DMS 273 (cell line): ENCODE measurements around the gene NRF1.

Source experiments
- DNase-seq: peaks from one replicate; lab custom pipeline; 2025; ENCODE audit not compliant: unreplicated experiment; lab: John Stamatoyannopoulos, UW

The NRF1 gene

DNA sequence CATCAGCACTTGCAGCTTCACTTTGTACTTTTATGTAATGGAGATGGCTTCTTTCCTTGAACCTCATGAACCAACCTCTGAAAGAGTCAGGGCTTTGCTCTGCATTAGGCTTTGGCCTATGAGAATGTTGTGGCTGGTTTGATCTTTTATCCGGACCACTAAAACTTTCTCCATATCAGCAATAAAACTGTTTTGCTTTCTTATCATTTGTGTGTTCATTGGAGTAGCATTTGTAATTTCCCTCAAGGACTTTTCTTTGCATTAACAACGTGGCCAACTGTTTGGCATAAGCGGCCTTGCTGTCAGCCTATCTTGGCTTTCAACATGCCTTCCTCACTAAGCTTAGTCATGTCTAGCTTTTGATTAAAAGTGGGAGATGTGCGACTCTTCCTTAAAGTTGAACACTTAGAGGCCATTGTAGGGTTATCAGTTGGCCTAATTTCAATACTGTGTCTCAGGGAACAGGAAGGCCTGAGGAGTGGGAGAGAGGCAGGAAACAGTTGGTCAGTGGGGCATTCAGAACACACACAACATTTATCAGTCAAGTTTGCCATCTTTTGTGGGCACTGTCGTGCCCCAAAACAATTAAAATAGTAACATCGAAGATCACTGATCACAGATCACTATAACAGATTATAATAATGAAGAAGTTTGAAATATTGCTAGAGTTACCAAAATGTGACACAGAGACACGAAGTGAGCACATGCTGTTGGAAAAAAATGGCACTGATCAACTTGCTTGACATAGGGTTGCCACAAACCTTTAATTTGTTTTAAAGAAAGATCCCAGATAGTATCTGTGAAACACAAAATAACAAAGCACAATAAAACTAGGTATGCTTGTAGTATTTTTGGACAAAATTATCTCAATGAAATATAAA, 64.7 kb downstream of the NRF1 start:
- DNase-seq = no peak

DNA sequence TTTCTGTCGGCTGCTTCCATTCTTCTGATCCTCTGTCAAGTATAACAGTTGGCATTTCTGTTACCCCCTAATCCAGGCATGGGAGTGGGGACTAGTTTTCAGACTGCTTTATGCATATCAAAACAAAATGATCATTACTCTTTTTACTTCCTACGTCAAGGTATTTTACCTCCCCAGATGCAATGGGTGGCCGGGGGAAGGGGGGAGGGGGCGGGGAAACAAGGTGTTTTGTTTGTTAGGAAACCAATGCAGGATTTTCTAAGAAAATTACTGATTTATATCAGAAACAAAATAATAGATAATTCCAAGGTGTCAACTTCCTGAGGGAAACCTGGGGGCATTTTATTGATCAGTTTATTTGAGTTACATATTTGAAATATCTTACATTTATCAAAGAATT, 66.3 kb downstream of the NRF1 start:
- DNase-seq = no peak

DNA sequence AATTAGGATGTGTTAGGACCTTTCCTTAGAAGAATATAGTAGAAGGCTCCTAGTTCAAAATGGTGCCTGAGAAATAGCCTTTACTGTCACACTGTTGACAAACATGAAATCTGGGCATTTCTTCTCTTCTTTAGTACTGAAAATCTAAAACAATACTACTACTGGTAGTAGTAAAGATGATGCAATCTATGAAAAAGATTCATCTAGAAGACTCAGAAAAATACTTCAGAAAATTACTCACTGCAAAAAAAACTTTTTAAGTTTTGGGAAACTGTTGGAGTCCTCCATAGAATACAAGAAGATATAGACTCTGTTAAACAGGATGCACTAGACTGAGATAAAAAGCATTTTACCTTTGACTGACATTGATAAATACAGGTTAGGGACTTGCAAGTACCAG, 67.1 kb downstream of the NRF1 start:
- DNase-seq = no peak

DNA sequence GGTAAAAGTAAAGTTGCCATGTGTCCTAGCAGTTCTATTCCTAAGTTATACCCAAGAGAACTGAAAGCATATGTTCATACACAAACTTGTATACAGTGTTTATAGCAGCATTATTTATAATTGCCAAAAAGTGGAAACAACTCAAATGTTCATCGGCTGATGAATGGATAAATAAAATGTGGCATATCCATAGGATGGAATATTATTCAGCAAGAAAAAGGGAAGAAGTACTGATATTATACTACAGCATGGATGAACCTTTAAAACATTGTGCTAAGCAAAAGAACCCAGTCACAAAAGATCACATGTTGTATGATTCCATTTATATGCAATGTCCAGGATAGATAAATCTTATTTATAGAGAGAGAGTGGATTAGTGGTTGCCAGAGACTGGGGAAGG, 68.9 kb downstream of the NRF1 start:
- no peak for DNase-seq

DNA sequence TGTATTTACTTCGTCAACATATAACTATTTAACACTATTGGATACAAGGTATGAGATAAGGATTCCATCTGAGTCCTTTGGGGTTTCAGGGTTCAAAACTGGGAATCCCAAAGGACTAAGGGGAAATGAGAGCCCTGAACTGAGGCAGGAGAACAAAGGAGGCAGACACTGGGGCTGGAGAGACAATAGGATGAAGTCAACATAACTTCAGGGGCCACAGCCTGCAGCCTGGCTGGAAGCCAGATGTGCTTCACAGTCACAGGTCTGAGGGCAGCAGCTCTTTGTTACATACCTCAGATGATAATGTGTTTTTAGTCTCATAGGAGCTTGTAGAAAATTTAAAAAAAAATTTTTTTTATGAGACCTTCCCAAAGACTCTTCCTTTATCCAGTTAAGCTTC, 73.3 kb downstream of the NRF1 start:
- DNase-seq = no peak

DNA sequence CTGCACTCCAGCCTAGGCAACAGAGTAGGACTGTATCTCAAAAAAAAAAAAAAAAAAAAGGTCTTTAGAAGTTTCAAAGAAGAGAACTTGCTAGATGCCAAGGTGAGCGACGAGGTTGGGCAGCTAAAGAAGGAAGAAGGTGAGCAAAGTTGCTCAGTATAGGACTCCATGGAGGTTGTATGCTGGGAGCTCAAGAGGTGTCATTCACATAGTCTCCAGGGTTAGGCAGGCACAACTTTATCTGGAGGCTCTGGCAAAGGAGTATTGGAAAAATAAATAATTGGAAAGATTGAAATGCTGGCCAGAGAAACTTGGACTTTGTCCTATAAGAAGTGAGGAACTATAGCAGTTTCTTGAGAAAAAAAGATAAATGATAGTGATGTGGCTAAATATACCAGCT, 74.5 kb downstream of the NRF1 start:
- DNase-seq = no peak

DNA sequence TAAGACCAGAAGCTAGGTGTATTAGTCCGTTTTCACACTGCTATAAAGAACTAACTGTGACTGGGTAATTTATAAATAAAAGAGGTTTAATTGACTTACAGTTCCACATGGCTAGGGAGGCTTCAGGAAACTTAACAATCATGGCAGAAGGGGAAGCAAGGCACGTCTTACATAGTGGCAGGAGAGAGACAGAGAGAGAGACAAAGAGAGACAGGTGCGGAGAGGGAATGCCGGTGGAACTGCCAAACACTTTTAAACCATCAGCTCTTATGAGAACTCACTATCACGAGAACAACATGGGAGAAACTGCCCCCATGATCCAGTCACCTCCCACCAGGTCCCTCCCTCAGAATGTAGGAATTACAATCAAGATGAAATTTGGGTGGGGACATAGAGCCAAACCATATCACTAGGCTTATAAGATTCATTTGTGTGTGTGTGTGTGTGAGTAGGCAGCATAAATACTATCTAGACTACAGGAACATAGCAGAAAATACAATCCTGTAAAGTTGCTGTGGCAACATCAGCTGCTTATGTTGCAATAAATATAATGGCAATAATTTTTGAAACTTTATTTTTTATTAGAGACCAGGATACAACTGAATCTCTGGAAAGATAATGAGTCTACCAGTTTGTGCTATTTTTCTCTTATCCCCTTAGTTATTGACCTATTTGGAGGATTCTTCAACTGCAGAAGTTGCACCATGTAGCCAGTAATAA, 77.1 kb downstream of the NRF1 start:
- DNase-seq = no peak

DNA sequence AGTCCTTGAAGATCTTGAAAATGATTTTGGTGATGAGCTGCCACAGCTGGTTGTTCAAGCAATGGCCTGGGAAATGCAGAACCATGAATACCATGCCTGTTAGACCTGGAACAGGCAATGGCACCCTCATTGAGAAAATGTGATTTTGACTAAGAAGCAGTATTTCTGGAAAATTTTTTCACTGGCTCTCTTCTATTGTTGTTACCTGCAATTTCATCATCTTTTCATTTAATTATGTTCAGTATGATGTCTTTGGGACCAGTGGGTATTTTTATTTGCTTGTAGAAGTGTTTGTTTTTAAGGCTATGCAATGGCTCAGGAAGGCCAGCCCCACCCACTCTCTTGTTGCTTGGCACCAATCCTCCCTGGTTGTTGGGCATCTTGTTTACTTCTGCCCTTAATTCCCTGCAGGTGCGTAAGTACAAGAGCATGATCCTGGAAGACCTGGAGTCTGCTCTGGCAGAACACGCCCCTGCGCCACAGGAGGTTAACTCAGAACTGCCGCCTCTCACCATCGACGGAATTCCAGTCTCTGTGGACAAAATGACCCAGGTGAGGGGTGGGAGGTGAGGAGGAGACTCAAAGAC, 78.6 kb downstream of the NRF1 start:
- DNase-seq = no peak

DNA sequence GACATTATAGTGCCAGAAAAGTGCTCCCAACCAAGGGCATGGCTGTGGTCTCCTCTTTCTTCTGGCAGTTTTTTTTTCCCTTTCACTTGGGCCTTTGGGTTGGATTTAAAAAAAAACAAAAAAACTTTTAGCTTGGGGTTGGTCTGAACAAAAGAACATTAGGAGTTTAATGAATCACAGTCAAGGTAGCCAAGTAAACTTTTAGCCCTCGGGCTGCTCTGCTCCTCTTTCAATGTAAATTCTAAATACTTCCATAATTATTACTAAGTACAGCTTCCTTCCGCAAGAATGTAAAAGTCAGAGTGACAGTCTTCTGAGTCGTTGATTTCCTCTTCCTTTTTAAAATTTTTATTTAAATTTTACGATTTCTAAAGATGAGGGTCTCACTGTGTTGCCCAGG, 79.2 kb downstream of the NRF1 start:
- DNase-seq = no peak

DNA sequence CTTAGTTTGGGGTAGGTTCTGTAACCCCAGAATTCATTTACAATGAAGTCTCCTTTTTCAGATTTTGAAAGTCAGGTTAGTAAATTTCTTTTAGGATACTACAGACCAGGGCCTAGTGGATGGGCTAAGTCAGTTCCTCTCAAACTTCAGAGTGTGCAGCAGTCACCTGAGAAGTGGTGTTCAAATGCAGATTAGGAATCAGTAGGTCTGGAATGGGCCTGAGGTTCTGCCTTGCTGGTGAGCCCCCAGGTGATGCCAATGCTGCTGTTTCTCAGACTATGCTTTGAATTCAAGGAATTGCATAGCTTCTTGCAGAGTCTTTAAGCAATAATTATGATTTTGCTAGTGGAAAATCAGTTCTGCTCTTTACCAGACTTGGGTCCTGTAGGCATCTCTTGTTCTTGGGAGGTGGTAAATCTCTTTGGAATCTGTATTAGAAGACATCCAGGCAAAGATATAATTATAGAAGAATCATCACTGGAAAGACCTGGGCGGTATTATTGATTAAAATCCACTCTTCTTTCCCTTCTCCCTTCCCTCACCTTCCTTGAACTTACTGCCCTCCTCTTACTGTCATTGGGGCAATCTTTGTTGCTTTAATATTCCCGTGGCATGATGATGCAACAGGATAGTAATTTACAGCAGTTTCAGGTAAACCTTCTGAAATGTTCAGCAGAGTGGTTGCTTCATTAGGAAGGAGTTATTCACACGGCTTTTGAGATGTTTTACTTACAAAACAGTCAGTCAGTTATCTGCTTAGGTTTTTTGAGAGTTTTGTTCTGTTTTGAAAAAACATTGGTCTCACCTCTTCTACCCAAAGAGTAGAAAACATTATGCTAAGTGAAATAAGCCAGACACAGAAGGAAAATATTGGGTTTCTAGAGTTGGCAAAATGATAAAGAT, 87.2 kb downstream of the NRF1 start:
- no peak for DNase-seq

DNA sequence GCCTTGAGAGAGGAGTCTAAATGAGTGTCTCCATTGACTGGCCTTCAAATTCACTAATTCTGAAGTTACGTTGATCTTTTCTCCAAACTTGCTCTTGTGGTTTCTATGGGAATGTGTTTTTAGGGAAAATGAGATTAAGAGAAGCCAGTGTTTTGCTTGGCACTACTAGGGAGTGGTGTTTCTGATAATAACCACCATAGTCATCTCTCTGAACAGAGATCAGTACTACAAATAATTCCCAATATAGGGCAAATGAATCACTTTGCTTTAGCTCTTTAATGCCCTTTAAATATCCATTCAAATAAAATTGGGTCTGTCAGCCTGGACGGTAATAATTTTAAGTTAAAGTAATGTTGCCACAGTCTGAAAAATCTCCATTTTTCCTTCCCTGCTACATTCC, 90.8 kb downstream of the NRF1 start:
- no peak for DNase-seq

DNA sequence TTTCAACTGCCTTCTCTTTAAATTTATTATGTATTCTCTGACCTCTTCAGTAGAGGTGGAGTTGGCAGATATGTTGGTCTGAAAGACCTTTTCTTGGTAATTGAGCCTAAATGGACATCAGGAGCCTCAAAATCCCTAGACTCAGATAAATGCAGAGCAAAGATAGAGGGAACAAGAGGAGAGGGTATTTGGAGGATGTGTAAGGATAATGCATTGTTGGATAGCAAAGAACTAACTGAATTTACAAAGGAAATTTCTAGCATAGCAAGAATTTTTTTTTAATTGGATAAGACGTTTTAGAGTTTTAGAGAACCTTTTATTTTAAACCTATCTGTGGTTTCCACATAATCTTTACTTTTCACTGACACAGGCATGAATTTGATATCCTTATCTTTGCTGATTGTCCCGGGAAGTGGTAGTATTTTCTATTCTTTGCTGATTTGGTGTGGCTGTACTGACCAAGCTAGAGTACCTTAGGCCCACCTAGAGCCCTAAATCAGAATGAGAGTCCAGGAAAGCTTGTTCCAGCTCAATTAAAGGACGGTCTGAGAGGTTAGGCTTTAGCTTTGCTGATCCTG, 91.3 kb downstream of the NRF1 start:
- DNase-seq = no peak

DNA sequence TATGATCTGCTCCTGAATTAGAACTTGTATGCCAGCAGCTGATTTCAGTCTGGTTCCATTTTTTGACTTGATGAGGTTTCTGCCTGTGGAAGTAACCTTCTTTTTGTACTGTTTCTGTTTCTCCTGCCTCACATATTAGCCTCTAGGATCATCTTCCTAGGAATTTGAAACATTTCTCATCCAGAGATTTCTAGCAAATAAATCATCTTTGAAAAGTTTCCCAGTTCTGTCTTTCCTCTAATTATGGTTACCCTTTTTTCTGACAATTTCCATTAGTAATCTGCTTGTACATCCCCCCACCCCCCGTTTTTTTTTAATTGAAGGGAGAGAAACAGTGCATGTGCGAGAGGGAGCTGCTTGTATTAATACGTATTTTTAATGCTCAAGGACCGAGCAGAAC, 92.2 kb downstream of the NRF1 start:
- DNase-seq = no peak

DNA sequence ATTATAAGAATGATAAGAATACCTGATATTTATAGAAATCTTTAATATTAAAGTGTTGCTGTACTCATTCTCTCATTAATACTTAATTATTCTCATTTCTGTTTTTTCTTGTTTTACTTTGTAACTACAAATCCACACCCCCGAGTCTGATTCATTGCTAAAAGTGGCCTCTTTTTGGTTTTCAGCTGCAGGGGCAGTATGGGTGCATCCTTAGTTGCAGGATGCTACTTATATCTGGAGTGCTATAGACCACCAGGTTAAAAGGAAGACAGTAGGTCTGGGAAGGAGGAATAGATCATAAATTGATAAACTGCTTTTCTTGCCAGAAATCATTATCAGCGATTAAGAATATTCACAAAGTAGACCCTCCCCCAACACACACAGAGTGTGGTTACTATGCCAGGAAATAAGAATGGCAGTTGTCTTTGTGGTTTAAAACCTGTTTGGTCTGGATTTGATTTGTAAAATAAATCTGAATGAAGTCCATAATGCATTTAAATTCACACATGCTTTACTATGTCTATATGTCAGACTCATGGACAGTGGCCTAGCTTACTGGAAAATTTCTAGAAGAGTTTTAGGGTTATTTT, 96.5 kb downstream of the NRF1 start:
- DNase-seq = no peak

DNA sequence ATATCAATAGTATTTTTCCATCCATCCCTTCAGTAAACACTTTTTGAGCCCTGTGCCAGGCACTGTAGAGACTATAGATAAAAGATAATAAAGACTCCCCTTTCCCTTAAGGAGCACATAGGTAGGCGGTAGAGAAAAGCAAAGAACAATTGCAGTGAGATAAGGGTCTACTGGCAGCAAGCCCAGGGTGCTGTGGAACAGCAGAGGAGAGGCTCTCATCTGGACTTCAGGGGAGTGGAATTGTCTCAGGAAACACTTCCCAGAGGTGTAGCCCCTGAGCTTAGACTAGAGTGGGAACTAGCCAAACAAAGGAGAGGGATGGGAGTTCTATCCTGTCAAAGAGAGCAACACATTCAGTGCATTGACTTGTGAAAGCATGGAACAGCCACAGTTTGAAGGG, 102.0 kb downstream of the NRF1 start:
- DNase-seq = no peak

DNA sequence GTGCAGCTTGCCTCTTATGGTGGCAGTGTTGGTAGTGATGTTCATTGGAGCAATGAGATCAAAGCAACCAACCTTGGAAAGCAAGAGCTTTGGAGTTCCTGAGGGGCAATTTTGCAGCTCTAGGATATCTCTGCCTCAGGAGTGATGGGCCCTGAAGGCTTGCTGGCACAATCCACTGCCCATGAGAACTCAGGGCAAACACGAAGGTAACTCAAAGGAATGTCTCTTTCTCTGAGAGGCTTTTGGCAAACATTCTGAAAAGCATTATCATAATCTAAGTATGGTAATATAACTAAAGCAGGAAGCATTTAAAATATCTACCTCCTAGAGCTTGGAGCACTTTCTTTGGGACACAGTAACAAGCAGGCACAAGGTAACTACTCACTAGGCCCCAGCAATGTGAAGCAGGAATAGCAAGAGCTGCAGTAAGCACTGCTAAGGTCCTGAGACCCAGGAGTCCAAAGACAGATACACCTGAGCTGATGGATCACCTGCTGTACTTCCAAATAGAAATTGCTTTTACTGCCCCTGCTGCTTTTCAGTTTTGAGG, 103.1 kb downstream of the NRF1 start:
- DNase-seq = no peak

DNA sequence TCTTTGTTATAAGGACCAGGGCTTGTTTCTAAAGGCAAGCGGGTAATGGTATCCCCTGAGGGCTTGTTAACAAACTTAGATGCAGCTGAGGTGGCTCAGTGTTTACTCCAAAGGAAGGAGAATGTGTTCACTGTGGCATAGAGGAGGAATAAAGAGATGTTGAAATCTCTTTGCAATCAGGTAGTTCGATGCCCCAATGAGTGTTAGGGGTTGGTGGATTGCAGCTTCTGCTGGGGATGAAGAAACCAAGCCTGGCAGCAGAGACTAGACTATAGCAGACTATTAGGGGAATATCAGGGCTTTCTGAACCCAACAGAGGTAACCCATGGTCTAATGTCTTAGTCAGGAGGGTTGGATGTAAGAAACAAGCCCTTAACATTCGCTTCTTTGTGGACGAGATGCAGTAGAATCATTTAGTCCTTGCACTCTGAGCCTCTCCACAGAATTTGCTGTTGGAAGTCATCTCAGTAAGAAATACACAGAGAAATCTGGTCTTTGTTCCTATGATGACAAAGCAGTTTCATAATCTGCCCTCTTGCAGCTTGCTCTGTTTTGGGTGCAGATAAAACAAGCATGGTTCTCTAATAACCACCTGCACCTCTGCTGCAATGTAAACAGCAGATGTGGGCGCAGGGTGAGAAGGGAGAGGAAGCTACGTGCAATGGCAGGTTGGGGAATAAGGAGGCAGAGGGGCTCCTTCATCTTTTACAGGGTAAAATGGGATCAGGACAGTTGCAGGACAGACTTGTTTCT, 108.6 kb downstream of the NRF1 start:
- DNase-seq = peak; percentile 51

DNA sequence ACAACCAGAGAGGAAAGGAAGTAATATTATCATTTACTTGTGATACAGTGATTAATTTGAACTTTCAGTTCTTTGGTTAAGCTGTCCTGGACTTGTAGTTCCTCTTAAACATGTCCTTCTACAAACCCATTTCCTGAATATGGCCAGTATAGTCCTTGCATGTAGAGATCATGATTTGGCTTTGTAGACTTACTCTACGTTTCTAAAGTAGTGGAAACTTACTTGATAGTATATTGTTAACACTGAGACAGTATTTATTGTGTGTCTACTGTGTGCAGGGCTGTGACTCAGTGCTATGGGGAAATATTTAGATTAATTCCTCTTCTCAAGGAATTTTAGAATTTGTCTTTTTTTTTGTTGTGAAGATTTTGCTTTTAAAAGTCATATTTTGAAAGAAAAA, 109.5 kb downstream of the NRF1 start:
- DNase-seq = no peak

DNA sequence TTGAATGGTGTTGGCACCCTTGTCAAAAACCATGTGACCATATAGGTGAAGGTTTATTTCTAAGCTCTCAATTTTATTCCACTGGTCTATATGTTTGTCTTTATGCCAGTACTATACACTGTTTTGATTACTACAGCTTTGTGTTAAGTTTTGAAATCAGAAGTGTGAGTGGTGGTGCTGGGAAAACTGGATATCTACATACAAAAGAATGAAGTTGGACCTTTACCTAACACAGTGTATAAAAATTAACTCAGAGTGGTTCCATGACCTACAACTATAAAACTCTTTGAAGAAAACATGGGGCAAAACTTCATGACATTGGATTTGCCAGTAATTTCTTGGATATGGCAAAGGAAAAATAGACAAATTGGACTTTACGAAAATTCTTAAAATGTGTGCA, 112.2 kb downstream of the NRF1 start:
- no peak for DNase-seq
